K562 (cell line): ENCODE data around the gene MAP2K7. TPM values are rescaled to one million over a fixed set of nuclear protein-coding genes. Genes with fewer than 3 reads are reported as not detected.

Source experiments
- ADNP ChIP-seq: fragments of 200-800 bp; sonication (Bioruptor generic); IDR thresholded peaks from 2 replicates; pipeline ENCODE4 v1.6.1; 2016; ENCODE audit warnings: missing genetic modification characterization, missing compliant biosample characterization
- CHCHD3 ChIP-seq: fragments of 250-450 bp; sonication (Bioruptor Pico); IDR thresholded peaks from 2 replicates; pipeline ENCODE4 v2.1.2; 2022; ENCODE audit warnings: mild to moderate bottlenecking
- CHD1 ChIP-seq: fragments of 200-600 bp; sonication (generic); IDR thresholded peaks from one replicate; pipeline ENCODE4 v1.6.1; 2012; ENCODE audit warnings: mild to moderate bottlenecking, moderate library complexity, low read length, inconsistent platforms
- CTCFL ChIP-seq: IDR thresholded peaks from 2 replicates; pipeline ENCODE4 v1.6.1; 2011; ENCODE audit warnings: borderline replicate concordance, low read depth, mild to moderate bottlenecking, moderate library complexity, low read length; ENCODE audit not compliant: insufficient read depth, poor library complexity, severe bottlenecking
- DNMT1 ChIP-seq: fragments of 450-650 bp; IDR thresholded peaks from 2 replicates; pipeline ENCODE4 v1.6.1; 2016; ENCODE audit warnings: antibody characterized with exemption, mild to moderate bottlenecking
- ELK3 ChIP-seq: fragments of 450-650 bp; formaldehyde crosslinking; IDR thresholded peaks from 2 replicates; pipeline ENCODE4 v1.4.0; 2020; ENCODE audit warnings: mild to moderate bottlenecking
- HLTF ChIP-seq: fragments of 450-650 bp; IDR thresholded peaks from 2 replicates; pipeline ENCODE4 v1.6.1; 2016
- KAT2B ChIP-seq: IDR thresholded peaks from one replicate; pipeline ENCODE4 v1.6.1; 2012; ENCODE audit warnings: low read depth, mild to moderate bottlenecking, control low read depth, inconsistent platforms, low read length, moderate library complexity
- MBD2 ChIP-seq: sonication (generic); IDR thresholded peaks from 2 replicates; pipeline ENCODE4 v1.6.1; 2016; ENCODE audit warnings: low read depth, borderline replicate concordance
- MCM5 ChIP-seq: fragments of 450-650 bp; IDR thresholded peaks from 2 replicates; pipeline ENCODE4 v1.6.1; 2016; ENCODE audit warnings: low read depth
- NFIX ChIP-seq: fragments of 250-450 bp; sonication (Bioruptor Pico); IDR thresholded peaks from 2 replicates; pipeline ENCODE4 v1.4.0; 2020; ENCODE audit warnings: low read depth, mild to moderate bottlenecking, moderate library complexity
- PHB ChIP-seq: fragments of 250-450 bp; sonication (Bioruptor Pico); IDR thresholded peaks from 2 replicates; pipeline ENCODE4 v1.5.0; 2021
- PHF20 ChIP-seq: fragments of 450-650 bp; IDR thresholded peaks from 2 replicates; pipeline ENCODE4 v1.6.1; 2018; ENCODE audit not compliant: partially characterized antibody
- PRPF4 ChIP-seq: fragments of 200-400 bp; formaldehyde crosslinking; IDR thresholded peaks from one replicate; pipeline ENCODE4 v1.6.1; 2017; ENCODE audit warnings: low read length, low read depth, mild to moderate bottlenecking; ENCODE audit not compliant: insufficient read depth, poor library complexity, severe bottlenecking
- RAD51 ChIP-seq: fragments of 450-650 bp; IDR thresholded peaks from 2 replicates; pipeline ENCODE4 v1.7.1; 2016; ENCODE audit warnings: low read depth, mild to moderate bottlenecking, borderline replicate concordance
- SMARCA5 ChIP-seq: fragments of 450-650 bp; IDR thresholded peaks from 2 replicates; pipeline ENCODE4 v1.6.1; 2016
- USF1 ChIP-seq: sonication (generic); formaldehyde crosslinking; IDR thresholded peaks from 2 replicates; pipeline ENCODE4 v1.9.0; 2022; ENCODE audit warnings: mild to moderate bottlenecking, missing genetic modification reagents
- ZNF76 ChIP-seq: fragments of 250-450 bp; sonication (Bioruptor Pico); IDR thresholded peaks from 2 replicates; pipeline ENCODE4 v1.4.0; 2020; ENCODE audit warnings: mild to moderate bottlenecking, moderate library complexity, borderline replicate concordance
- polyA plus RNA-seq, 8 experiments: library from polyadenylated mRNA; depleted of rRNA in 4 of 8; stranded (reverse) in 5 of 8; unstranded in 3 of 8; fragments of >200 nt; fragmentation: Nextera tagmentation in 2 of 8; fragmentation: Illumina TruSeq in 1 of 8; extraction: Ambion mirVana in 2 of 8; extraction: Trizol in 1 of 8; gene quantifications; 2 replicates each; pipeline versions ENCODE4 v1.2.1 to v1.2.3, GENCODE V29; 2011 to 2014; ENCODE audit warnings: inconsistent platforms in 1 of 8, missing spikeins in 1 of 8
- total RNA-seq, 7 experiments: library from RNA; depleted of rRNA in 6 of 7; stranded (reverse); fragments of >200 nt in 6 of 7; fragmentation: Illumina TruSeq in 2 of 7; extraction: Trizol in 2 of 7; gene quantifications; 2 replicates each; pipeline versions ENCODE4 v1.2.1 to v1.2.3, GENCODE V29; 2011 to 2021; ENCODE audit warnings: low replicate concordance in 1 of 7
- TF ChIP-seq, protein P1 (sequence below): sonication (generic); formaldehyde crosslinking; IDR thresholded peaks from 2 replicates; pipeline ENCODE4 v1.4.0; 2020; ENCODE audit warnings: mild to moderate bottlenecking, missing genetic modification reagents
- TF ChIP-seq, protein P2 (sequence below): fragments of 250-450 bp; sonication (Bioruptor Pico); IDR thresholded peaks from 2 replicates; pipeline ENCODE4 v1.4.0; 2020; ENCODE audit warnings: mild to moderate bottlenecking, moderate library complexity

The MAP2K7 gene
- total and polyA plus RNA-seq, 9 of the 15 experiments (the other 6 are each of a cell fraction or from before 2014, with no cell fraction given): 0.51 to 45.8 (median 14.1) TPM

DNA sequence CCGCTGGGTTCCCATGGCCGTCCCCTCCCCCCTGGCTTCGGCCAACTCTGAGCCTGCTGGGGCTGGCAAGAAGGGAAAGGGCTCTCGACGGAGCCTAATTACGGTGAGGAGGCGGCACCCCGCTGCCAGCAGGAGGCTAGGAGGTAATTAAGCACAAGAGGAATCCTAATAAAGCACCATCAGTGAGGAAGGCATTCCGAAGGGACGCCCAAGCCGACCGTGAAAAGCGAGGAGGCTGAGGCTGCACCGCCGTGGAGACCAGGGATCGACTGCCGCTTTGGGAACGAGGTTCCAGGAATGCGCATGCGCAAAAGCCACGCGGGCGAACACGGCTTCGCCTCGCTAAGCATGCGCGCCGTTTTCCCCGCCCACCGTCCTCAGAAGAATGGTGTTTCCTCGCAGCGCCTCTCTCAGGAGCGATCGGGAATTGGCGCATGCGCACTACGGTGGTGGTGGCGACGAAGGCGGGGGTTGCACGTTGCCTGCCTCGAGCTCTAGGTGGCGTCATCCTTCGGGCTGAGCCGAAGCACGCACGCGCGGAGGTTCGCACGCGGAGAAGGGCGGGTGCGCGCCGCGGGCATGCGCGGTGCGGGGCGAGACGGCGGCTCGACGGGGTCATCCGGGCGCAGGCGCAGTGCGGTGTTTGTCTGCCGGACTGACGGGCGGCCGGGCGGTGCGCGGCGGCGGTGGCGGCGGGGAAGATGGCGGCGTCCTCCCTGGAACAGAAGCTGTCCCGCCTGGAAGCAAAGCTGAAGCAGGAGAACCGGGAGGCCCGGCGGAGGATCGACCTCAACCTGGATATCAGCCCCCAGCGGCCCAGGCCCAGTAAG is at the start of gene MAP2K7 (continued):
- TF ChIP-seq, protein P1, sequence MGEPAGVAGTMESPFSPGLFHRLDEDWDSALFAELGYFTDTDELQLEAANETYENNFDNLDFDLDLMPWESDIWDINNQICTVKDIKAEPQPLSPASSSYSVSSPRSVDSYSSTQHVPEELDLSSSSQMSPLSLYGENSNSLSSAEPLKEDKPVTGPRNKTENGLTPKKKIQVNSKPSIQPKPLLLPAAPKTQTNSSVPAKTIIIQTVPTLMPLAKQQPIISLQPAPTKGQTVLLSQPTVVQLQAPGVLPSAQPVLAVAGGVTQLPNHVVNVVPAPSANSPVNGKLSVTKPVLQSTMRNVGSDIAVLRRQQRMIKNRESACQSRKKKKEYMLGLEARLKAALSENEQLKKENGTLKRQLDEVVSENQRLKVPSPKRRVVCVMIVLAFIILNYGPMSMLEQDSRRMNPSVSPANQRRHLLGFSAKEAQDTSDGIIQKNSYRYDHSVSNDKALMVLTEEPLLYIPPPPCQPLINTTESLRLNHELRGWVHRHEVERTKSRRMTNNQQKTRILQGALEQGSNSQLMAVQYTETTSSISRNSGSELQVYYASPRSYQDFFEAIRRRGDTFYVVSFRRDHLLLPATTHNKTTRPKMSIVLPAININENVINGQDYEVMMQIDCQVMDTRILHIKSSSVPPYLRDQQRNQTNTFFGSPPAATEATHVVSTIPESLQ: 0 out of 2 replicates have a peak, but pooled peaks have one; percentile 45
- TF ChIP-seq CHD1 (peak; percentile 70), SMARCA5 (no peak), NFIX (CRISPR knock-in tag) (no peak), ELK3 (CRISPR knock-in tag) (no peak), RAD51 (no peak), HLTF (no peak), PRPF4 (no peak), MCM5 (no peak), KAT2B (peak; percentile 88), PHB (CRISPR knock-in tag) (no peak), DNMT1 (no peak), ZNF76 (CRISPR knock-in tag) (no peak), PHF20 (peak; percentile 39), CHCHD3 (CRISPR knock-in tag) (no peak), MBD2 (peak; percentile 54), USF1 (CRISPR knock-in tag) (peak; percentile 62; the same call in 1 of the 2 replicates), ADNP (tag) (no peak), CTCFL (peak; percentile 99)
- TF ChIP-seq, protein P2, sequence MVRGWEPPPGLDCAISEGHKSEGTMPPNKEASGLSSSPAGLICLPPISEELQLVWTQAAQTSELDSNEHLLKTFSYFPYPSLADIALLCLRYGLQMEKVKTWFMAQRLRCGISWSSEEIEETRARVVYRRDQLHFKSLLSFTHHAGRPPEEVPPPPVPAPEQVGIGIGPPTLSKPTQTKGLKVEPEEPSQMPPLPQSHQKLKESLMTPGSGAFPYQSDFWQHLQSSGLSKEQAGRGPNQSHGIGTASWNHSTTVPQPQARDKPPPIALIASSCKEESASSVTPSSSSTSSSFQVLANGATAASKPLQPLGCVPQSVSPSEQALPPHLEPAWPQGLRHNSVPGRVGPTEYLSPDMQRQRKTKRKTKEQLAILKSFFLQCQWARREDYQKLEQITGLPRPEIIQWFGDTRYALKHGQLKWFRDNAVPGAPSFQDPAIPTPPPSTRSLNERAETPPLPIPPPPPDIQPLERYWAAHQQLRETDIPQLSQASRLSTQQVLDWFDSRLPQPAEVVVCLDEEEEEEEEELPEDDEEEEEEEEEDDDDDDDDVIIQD (CRISPR knock-in tag): no peak
